Endothelial cell of umbilical vein (primary cell): Measurements from ENCODE around the gene LARP7. TPM values are rescaled to one million over a fixed set of nuclear protein-coding genes. Genes with fewer than 3 reads are reported as not detected.

Source experiments
- BruUV-seq: library from RNA; stranded (reverse); fragments of 400-500 nt; replicated peaks from 2 replicates; lab custom pipeline; 2021; lab: Mats Ljungman, UMichigan
- CTCF ChIA-PET: fragments of 300-600, 350-600 bp; sonication (Branson Sonifier 250); formaldehyde crosslinking; loops from one replicate; lab custom pipeline; 2021; ENCODE audit warnings: antibody characterized with exemption, inconsistent platforms; lab: Charles Lee
- POLR2A ChIA-PET: fragments of 300-600, 350-600 bp; sonication (Branson Sonifier 250); formaldehyde crosslinking; loops from one replicate; lab custom pipeline; 2021; ENCODE audit warnings: antibody characterized with exemption, inconsistent platforms; lab: Charles Lee
- DNase-seq: peaks from one replicate; pipeline ENCODE4 v3.0.0-alpha.2; 2011; ENCODE audit warnings: low read depth, low spot score
- FAIRE-seq: peaks from 2 replicates; lab custom pipeline; 2011; peaks lifted over from hg19 to GRCh38; lab: Jason Lieb, UNC
- H2AFZ ChIP-seq: 2 replicates; pipeline ENCODE4 v1.6.0; 2012; ENCODE audit warnings: low read depth, low read length, control low read depth, inconsistent platforms
- H3K27ac ChIP-seq: 2 replicates; pipeline ENCODE4 v1.5.1; 2011; ENCODE audit warnings: low read depth, mild to moderate bottlenecking, control low read depth, low read length, moderate library complexity; ENCODE audit not compliant: insufficient read depth
- H3K27me3 ChIP-seq, 2 experiments: 2 replicates each; pipeline versions ENCODE4 v1.6.0 to v1.6.1; 2011; ENCODE audit warnings: low read length in 2 of 2, mixed read lengths in 1 of 2; ENCODE audit not compliant: control insufficient read depth in 2 of 2, insufficient read depth in 2 of 2
- H3K36me3 ChIP-seq, 2 experiments: 2 replicates in 1 of 2; 3 replicates in 1 of 2; pipeline ENCODE4 v1.5.1; 2011; ENCODE audit warnings: low read length in 2 of 2, mild to moderate bottlenecking in 1 of 2, moderate library complexity in 1 of 2; ENCODE audit not compliant: control insufficient read depth in 2 of 2, insufficient read depth in 2 of 2; ENCODE audit errors: extremely low read depth in 1 of 2
- H3K4me1 ChIP-seq: 3 replicates; pipeline ENCODE4 v1.5.1; 2011; ENCODE audit warnings: mild to moderate bottlenecking, low read length; ENCODE audit not compliant: control insufficient read depth, insufficient read depth; ENCODE audit errors: extremely low read depth
- H3K4me2 ChIP-seq: 2 replicates; pipeline ENCODE4 v1.6.1; 2011; ENCODE audit warnings: low read length, control low read depth, mixed read lengths; ENCODE audit not compliant: insufficient read depth
- H3K4me3 ChIP-seq, 3 experiments: fragments of 200-600 bp in 1 of 3; sonication (generic), shearing (Covaris generic) in 1 of 3; replicated peaks in 1 of 3; 2 replicates each; pipeline ENCODE4 v1.5.1; 2011 to 2016; ENCODE audit warnings: control low read depth in 3 of 3, low read length in 3 of 3, mild to moderate bottlenecking in 2 of 3, inconsistent platforms in 1 of 3, low read depth in 1 of 3, moderate library complexity in 1 of 3; ENCODE audit not compliant: insufficient read depth in 1 of 3
- H3K79me2 ChIP-seq: 2 replicates; pipeline ENCODE4 v1.6.0; 2012; ENCODE audit warnings: low read length, inconsistent platforms; ENCODE audit not compliant: control insufficient read depth, insufficient read depth
- H3K9ac ChIP-seq: replicated peaks from 2 replicates; pipeline ENCODE3; 2011; ENCODE audit warnings: low read length, control low read depth; ENCODE audit not compliant: insufficient read depth; ENCODE audit errors: extremely low read depth
- H3K9me1 ChIP-seq: replicated peaks from 3 replicates; pipeline ENCODE4 v1.6.0; 2011; ENCODE audit warnings: mild to moderate bottlenecking, low read length; ENCODE audit not compliant: control insufficient read depth, insufficient read depth; ENCODE audit errors: extremely low read depth
- H3K9me3 ChIP-seq: replicated peaks from 2 replicates; pipeline ENCODE4 v1.5.1; 2012; ENCODE audit warnings: low read length, inconsistent platforms; ENCODE audit not compliant: control insufficient read depth, insufficient read depth
- H4K20me1 ChIP-seq: replicated peaks from 2 replicates; pipeline ENCODE3; 2011; ENCODE audit warnings: mild to moderate bottlenecking, low read length; ENCODE audit not compliant: control insufficient read depth, insufficient read depth; ENCODE audit errors: extremely low read depth
- EZH2 ChIP-seq: IDR thresholded peaks from 2 replicates; pipeline ENCODE4 v1.6.1; 2012; ENCODE audit warnings: borderline replicate concordance, low read depth, mild to moderate bottlenecking, moderate library complexity, low read length, inconsistent platforms; ENCODE audit not compliant: severe bottlenecking
- GATA2 ChIP-seq: IDR thresholded peaks from 2 replicates; pipeline ENCODE4 v1.7.0; 2011; ENCODE audit warnings: low read depth, mild to moderate bottlenecking, moderate library complexity, mixed read lengths, low read length; ENCODE audit not compliant: insufficient read length, insufficient read depth
- dilution Hi-C: fragments of 300-500 bp; cut with MboI; formaldehyde crosslinking; loops from one replicate; pipeline ENCODE4 v1.15.0; 2019; ENCODE audit warnings: low sequenced_read_pairs; ENCODE audit not compliant: extremely low pct_ligation_motif_present
- intact Hi-C: fragments of 100-400 bp; cut with micrococcal nuclease; formaldehyde crosslinking; loops from one replicate; pipeline ENCODE4 v1.10.0; 2022
- microRNA counts: library from miRNA; unstranded; fragments of <30 nt; microRNA quantifications from one replicate; lab custom pipeline; 2016
- microRNA-seq: library from miRNA; unstranded; fragments of <30 nt; microRNA quantifications from one replicate; pipeline ENCODE4 v1.2.0, GENCODE V29; 2021; ENCODE audit warnings: borderline number of aligned reads, borderline replicate concordance
- polyA plus RNA-seq, 4 experiments: library from polyadenylated mRNA; depleted of rRNA in 3 of 4; stranded (reverse) in 3 of 4; unstranded in 1 of 4; fragments of >200 nt; gene quantifications; 2 replicates each; pipeline versions ENCODE4 v1.2.1 to v1.2.3, GENCODE V29; 2011 to 2012; ENCODE audit warnings: missing spikeins in 1 of 4
- small RNA-seq: library from RNA; depleted of rRNA; stranded (forward); fragments of <200 nt; gene quantifications from one replicate; pipeline ENCODE3, GENCODE V24; 2012; ENCODE audit warnings: low replicate concordance, low read depth; ENCODE audit not compliant: insufficient read depth, insufficient read length
- total RNA-seq: library from RNA; stranded (reverse); gene quantifications from 2 replicates; pipeline ENCODE4 v1.2.3, GENCODE V29; 2021

LARP7 gene
- total and polyA plus RNA-seq, 2 donors (not counting 3 experiments of a cell fraction or from before 2014, with no cell fraction given): 6.9 to 35.1 TPM

- dilution Hi-C loops: no loop called here
- no peak for FAIRE-seq
- no TSS peak for BruUV-seq
- Histone ChIP-seq H3K9ac (no peak overlapping the region), H3K9me3 (no peaks in the 10 kb centered on the region), H3K36me3 (no peaks in the 10 kb centered on the region), H3K27me3 (peaks cover 23 to 37% of the 10 kb centered on the region in 2 experiments), H4K20me1 (no peaks in the 10 kb centered on the region), H3K27ac (no peak overlapping the region), H2AFZ (no peak overlapping the region), H3K4me1 (no peaks in the 10 kb centered on the region), H3K4me2 (no peak overlapping the region), H3K4me3 (no peak overlapping the region), H3K79me2 (no peaks in the 10 kb centered on the region), H3K9me1 (no peaks in the 10 kb centered on the region)
- peak; percentile 0 for TF ChIP-seq EZH2
- TF ChIP-seq GATA2: no peak
- intact Hi-C loops: no loop called here
- CTCF ChIA-PET: interaction anchor here (1.0 to 1.3 kb wide), 3 partner anchors 26 to 59 kb away, joined by 3 to 4 read pairs (median 3); no protein-coding TSS in a partner anchor
- POLR2A ChIA-PET: no interaction called here
- DNase-seq: no peak
Measured at GRCh38 chr4:112706840-112707207, 69.9 kb downstream of the LARP7 start.

MicroRNAs within 50 kb of the gene (microRNA counts, 767-probe panel; counts per million panel counts)
- 723 counts per million, percentile 96 among the panel's probes with 10 or more counts for microRNA hsa-miR-302a-3p (lab: Ali Mortazavi, UCI)
- 723 counts per million, percentile 96 among the panel's probes with 10 or more counts for microRNA hsa-miR-302b-3p (lab: Ali Mortazavi, UCI)
- microRNA hsa-miR-302c-3p (lab: Ali Mortazavi, UCI): 723 counts per million, percentile 96 among the panel's probes with 10 or more counts
- 10,364 counts per million, percentile 97 among the panel's probes with 10 or more counts for microRNA hsa-miR-302d-3p (lab: Ali Mortazavi, UCI)
- 723 counts per million, percentile 96 among the panel's probes with 10 or more counts for microRNA hsa-miR-367-3p (lab: Ali Mortazavi, UCI)

Small RNA genes within 50 kb of the gene (microRNA-seq; reads per million reads assigned to microRNA genes)
- gene MIR302A (80.2 reads per million, percentile 54 among the genes with 10 or more reads in this experiment), gene MIR302B (73.3 reads per million, percentile 53 among the genes with 10 or more reads in this experiment), gene MIR302C (28.4 reads per million, percentile 39 among the genes with 10 or more reads in this experiment), gene MIR302D (49.1 reads per million, percentile 47 among the genes with 10 or more reads in this experiment), gene MIR367 (not detected)

Small RNA genes within 50 kb of the gene (small RNA-seq; reads per million reads assigned to genes)
- 3.5 reads per million, percentile 23 among the genes with 10 or more reads in this experiment for gene MIR302A
- gene MIR302C: 4.4 reads per million, percentile 32 among the genes with 10 or more reads in this experiment
- gene MIR302D: not detected
- gene MIR367: not detected
- not detected for gene WRBP1

Other genes with a start within 250 kb of the LARP7 start
- gene NEUROG2, start 121.0 kb upstream of the LARP7 start, total RNA-seq: not detected in 2 replicates
- gene NEUROG2, start 121.0 kb upstream of the LARP7 start, polyA plus RNA-seq: not detected in 2 replicates
- 14.0 and 14.4 TPM in 2 replicates for gene ZGRF1, start 234 bp upstream of the LARP7 start, total RNA-seq
- gene ZGRF1, start 234 bp upstream of the LARP7 start, polyA plus RNA-seq: 1.7 and 2.4 TPM in 2 replicates